ENCODE measurements around the gene CAPZB.

Gene CAPZB

GRCh38 chr1:19342894-19343616 is 142.3 kb downstream of the CAPZB start:
- no peak for DNase-seq

DNA sequence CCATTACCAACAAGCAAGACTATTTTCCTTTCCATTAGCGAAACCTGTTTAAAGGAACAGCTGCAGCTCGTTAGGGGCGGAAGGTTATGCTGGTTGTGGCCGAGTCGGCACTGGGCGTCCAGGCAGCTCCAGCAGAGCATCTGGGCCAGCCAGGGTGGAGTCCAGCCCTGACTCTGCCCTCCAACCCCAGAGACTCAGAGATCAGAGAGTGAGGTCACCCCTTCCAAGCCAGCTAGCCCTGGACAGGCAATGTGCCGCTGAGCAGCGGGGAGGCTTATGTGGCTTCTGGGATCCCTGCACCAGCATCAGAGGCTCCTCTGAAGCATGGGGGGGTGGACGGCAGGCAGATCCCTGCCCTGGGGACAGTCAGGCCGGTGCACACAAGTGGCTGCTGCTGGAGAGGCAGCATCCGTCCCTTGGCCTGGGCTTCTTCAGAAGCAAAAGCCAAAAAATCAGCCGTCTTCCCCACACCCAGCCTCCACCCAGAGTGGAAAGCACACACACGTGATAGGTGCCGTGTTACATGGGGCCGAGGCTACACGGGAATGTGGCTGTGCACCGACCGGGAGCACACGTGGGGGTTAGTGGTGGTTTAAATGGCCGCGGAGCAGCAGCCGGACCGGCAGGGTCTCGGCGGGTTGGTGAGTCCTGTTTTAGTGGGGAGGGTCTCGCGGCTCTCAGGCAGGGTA is 143.1 kb downstream of the CAPZB start:
- no peak for DNase-seq

DNA sequence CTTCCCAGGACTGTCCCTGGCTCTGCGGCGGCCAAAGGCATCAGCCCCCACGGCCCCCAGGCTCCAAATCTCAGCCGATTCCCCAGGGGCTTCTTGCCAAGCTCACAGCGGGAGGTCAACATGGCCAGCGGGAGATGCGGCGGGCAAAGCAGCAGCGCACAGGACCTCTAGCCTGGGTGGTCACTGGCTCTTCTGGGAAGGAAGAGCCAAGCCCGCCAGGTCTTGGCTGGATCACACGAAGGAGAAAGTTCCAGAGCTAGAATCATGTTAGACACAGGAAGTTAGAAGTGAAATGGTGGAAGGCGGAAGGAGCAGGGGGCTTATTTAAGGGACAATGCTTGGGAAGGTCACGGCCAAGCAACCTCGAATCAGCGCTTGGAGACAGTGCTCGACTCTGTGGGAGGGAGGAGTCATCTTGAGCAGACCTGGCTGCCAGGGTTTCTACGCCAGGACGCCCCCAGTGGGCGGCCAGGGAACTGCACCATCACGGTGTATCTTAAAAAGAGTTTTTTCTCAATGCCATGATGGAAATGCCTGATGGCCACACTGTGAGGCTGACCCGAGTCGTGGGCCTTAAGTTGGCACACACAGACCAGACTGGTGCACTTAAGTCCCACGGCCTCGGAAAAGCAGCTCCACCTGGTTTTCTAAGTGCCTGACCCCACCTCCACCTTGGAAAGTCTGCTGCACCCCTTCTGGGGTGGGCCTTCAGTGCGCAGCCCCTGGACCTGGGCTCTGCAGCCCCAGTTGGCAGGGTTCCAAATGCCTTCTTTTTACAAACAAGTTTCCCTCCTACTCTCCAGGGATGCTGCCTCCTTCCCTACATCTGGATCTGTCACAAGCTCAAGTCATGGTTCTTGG is 143.9 kb downstream of the CAPZB start:
- DNase-seq = peak; percentile 71

DNA sequence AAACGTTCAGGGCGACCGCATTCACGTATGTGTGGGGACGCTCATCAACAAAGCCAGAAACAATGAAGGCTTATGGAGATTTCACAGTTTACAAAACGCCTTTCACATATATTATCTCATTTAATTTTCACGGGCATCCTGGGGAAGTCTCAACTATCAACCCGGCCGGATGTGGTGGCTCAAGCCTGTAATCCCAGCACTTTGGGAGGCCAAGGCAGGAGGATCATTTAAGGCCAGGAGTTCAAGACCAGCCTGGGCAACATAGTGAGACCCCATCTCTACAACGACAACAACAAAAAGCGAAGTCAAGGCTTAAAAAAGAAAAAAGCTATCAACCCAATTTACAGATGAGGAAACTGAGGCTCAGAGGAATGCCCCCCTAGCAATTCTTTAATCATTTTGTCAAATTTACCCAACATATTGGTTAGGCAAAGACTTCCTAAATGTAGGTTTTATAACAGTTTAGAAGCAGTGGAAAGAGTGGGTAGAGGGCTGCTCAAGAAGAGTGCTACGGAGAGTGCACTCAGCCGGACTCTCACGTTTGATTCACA is 144.9 kb downstream of the CAPZB start:
- DNase-seq = no peak

GRCh38 chr1:19339214-19339861 is 146.0 kb downstream of the CAPZB start:
- DNase-seq = no peak

DNA sequence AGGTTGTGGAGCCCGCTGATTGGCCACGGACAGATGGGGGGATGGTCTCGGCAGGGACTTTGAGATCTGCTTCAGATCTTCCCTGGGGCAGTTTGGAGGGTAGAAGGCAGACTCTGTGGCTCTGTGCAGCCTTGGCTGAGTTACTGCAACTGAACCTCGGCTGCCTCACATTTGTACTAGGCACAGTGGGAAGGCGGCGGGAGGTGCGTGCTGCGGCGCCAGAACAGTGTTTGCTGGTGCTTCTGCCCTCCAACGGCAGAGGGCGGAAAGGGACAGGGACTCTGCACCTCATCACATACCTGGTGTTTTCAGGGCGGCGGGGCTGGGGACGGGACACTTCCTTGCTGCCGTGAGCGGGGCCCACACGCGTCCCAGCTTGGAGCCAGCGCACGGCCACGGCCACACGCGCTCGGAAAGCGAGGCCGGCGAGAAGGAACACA is 147.0 kb downstream of the CAPZB start:
- DNase-seq = no peak

- no peak for DNase-seq
Measured at GRCh38 chr1:19337289-19337688, 148.1 kb downstream of the CAPZB start.

- no peak for DNase-seq
Measured at GRCh38 chr1:19336543-19336942, 148.8 kb downstream of the CAPZB start.

DNA sequence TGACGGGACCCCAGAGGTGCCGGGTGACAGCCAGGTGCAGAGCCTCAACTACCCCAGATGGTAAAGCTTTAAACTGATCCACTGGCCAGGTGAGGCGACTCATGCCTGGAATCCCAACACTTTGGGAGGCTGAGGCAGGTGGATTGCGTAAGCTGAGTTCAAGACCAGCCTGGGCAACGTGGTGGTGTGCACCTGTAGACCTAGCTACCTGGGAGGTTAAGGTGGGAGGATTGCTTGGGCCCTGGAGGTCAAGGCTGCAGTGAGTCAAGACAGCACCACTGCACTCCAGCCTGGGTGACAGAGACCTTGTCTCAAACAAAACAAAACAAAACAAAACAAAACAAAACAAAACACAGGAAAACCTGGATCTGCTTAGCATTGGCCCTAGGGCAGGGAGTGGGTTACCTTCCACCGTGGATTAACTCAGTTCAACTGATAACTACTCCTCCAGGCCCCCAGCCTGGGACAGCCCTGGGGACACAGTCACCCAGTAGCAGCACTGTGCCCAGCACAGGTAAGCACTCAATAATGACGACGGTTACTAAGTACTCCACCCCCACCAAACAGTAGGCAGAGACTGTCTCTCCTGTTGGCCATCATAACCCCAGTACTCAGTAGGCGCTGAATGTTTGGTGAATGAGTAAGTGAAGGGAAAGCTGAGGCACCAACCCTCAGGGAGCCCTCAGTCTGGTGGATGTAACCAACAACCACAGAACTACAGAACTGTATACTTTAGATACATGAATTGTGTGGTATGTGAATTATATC is 151.6 kb downstream of the CAPZB start:
- no peak for DNase-seq

DNA sequence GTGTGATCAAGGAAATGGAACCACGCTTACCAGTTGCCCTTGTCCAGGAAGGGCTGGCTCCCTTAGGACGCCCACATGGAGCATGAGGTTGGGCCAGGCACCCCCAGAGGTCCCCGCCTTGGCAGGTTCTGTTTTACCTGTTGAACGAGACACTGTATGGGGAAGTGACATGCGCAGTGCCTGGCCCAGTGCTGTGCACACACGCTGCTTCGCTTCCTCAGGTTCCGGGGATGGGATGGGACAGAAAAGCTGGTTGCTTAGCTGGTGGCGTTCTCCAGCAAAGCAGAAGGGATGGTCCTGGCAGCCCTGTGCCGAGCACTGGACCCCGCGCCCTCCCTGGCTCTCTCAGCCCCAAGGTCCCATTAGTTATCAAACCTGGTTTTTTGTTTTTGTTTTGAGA is 152.5 kb downstream of the CAPZB start:
- DNase-seq = no peak

DNA sequence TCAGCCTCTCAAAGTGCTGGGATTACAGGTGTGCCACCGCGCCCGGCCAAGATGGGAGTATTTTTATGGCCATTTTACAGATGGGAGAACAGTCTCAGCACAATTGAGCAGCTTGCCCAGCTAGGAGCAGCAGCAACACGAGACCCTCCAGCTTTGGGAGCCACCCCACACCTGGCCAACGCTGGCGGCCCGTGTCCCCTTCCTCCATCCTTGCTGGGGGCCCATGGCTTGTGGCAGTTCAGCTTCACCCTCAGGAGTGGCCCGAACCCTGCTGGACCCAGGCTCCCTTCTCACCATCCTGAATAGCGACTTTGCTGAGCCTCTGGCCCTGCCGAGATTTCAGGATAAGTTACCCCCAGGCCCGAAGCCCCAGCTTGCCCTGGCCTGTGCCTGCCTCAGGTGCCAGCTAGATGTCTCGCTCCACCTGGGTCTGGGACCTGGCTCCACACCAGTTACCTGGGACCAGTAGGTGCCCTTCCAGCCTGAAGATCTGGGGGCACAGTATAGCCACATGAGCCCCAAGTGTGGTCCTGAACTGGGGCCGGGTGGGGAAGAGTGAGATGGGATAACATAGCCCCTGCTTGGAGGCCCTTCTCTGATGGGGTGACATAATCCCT is 154.0 kb downstream of the CAPZB start:
- no peak for DNase-seq

GRCh38 chr1:19330449-19331135 is 154.7 kb downstream of the CAPZB start:
- DNase-seq = no peak

DNA sequence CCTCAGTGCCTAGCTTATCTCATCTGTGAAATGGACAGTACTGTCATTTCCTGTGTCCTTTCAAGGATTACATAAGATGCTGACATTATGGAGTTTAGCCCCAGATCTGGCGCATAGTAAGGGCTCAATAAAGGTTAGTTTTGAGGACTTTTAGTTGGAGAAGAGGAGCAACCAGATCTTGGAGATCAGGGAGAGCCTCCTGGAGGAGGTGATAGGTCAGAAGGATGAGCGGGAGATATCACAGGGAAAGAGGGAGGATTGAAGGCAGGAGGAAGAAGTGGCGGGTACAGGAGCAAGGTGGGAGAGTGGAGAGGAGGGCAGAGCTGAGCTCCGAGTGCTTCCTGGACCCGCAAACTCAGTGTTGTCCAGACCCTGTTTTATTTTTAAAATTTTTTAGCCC is 155.7 kb downstream of the CAPZB start:
- no peak for DNase-seq

DNA sequence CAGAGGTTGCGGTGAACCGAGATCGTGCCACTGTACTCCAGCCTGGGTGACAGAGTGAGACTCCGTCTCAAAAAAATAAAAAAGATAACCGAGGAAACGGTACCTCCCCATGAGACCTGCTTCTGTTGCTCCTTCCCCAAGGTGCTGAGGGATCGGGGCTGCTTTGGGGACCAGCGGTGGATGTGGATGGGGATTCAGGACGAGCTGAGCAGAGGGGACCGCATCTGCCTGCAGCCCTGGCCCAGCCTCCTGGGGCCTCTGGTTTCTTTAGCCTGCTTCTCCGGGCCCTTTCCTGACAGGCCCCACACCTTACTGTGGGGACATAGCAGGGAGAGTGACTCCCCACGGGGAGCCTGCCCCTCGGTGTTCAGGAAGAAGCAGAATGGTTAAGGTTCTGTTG is 156.2 kb downstream of the CAPZB start:
- no peak for DNase-seq

DNA sequence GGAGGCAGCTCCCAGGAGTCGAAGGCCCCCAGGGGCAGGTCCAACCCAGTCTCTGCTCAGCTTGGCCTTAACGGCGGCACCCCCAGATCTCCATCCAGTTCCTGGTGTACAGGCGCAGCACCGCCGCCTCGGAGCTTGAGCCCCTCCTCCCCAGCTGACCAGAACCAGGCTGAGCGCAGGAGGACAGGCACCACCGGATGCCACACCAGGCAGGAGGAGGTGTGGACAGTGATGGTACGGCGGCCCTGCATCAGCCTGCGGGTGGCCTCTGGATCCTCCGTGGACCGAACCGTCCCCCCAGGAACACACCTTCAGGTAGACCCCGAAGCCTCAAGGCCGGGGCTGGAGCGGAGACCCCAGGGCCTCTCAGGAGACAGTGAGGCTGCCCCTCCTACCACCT is 156.9 kb downstream of the CAPZB start:
- DNase-seq = no peak

- DNase-seq = no peak
Measured at GRCh38 chr1:19327736-19328135, 157.6 kb downstream of the CAPZB start.

- no peak for DNase-seq
Measured at GRCh38 chr1:19327301-19327700, 158.0 kb downstream of the CAPZB start.

- no peak for DNase-seq
Measured at GRCh38 chr1:19326748-19327065, 158.6 kb downstream of the CAPZB start.

GRCh38 chr1:19325958-19326747 is 159.2 kb downstream of the CAPZB start:
- no peak for DNase-seq

DNA sequence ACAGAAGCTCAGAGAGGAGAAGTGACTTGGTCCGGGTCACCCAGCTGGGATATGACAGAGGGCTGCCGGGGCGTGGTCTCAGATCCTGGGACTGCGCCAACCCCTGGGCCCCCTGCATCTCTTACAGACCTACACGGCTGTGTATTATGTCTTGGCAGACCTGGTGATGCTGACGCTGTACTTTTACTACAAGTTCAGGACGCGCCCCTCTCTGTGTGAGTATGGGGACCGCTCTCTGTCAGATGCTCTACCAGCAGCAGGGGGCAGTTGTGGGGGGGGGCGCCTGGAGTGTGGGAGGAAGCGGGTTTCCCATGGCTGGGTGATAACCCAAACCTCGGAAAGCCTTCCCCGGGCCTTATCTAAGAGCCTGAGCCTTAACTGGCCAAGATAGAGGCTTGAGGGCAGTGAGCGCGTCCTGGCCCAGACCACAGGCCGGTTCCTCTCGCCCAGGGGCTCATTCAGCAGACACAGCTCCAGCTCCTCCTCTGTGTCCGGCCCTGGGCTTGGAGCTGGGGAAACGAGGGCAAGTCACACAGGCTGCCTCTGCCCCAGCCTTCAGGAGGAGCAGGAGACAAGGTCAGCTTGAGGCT is 159.9 kb downstream of the CAPZB start:
- no peak for DNase-seq
